PC-3 (cell line): ENCODE results near the gene E2F8. TPM values are rescaled to one million over a fixed set of nuclear protein-coding genes. Genes with fewer than 3 reads are reported as not detected.

Experiments used
- ATAC-seq: fragments of 200-7000 bp; cut with Tn5 transposase; 2 replicates; pipeline ENCODE4 v1.9.1; 2020; ENCODE audit warnings: mild to moderate bottlenecking, moderate library complexity
- BruUV-seq: library from RNA; stranded (reverse); fragments of 400-500 nt; replicated peaks from 2 replicates; lab custom pipeline; 2021; lab: Mats Ljungman, UMichigan
- CTCF ChIA-PET: fragments of 300-600 bp; sonication (Branson Sonifier 250); formaldehyde crosslinking; loops from one replicate; lab custom pipeline; 2022; ENCODE audit warnings: antibody characterized with exemption; lab: Charles Lee
- POLR2A ChIA-PET: fragments of 300-600 bp; sonication (Branson Sonifier 250); formaldehyde crosslinking; loops from one replicate; lab custom pipeline; 2022; ENCODE audit warnings: antibody characterized with exemption; ENCODE audit not compliant: unreplicated experiment; lab: Charles Lee
- DNase-seq: peaks from one replicate; pipeline ENCODE4 v3.0.0-alpha.2; 2015
- H2AFZ ChIP-seq: fragments of 300-600 bp; sonication (generic); 2 replicates; pipeline ENCODE4 v1.6.0; 2016; ENCODE audit warnings: antibody characterized with exemption, low read length
- H3F3A ChIP-seq: fragments of 300-600 bp; sonication (generic); one replicate; pipeline ENCODE4 v1.6.0; 2017; ENCODE audit warnings: antibody characterized with exemption, low read length, control low read depth, mild to moderate bottlenecking; ENCODE audit not compliant: unreplicated experiment
- H3K27ac ChIP-seq: fragments of 300-600 bp; sonication (generic); 2 replicates; pipeline ENCODE4 v1.5.1; 2016; ENCODE audit warnings: mild to moderate bottlenecking, low read length
- H3K27me3 ChIP-seq: fragments of 300-600 bp; sonication (generic); 2 replicates; pipeline ENCODE4 v1.6.1; 2016; ENCODE audit warnings: low read length, mixed read lengths
- H3K36me3 ChIP-seq: fragments of 300-600 bp; sonication (generic); 2 replicates; pipeline ENCODE4 v1.6.1; 2016; ENCODE audit warnings: low read depth, mixed run types, low read length, mixed read lengths
- H3K4me1 ChIP-seq: fragments of 300-600 bp; sonication (generic); 2 replicates; pipeline ENCODE4 v1.5.1; 2016; ENCODE audit warnings: low read length; ENCODE audit not compliant: insufficient read depth
- H3K4me2 ChIP-seq: fragments of 300-600 bp; sonication (generic); 2 replicates; pipeline ENCODE4 v1.6.0; 2016; ENCODE audit warnings: low read length
- H3K4me3 ChIP-seq: fragments of 300-600 bp; sonication (generic); 2 replicates; pipeline ENCODE4 v1.5.1; 2016; ENCODE audit warnings: mild to moderate bottlenecking, low read length, mixed read lengths
- H3K79me2 ChIP-seq: fragments of 300-600 bp; sonication (generic); 2 replicates; pipeline ENCODE4 v1.6.1; 2017; ENCODE audit warnings: low read length, mixed read lengths
- H3K9ac ChIP-seq: fragments of 300-600 bp; sonication (generic); 2 replicates; pipeline ENCODE4 v1.6.0; 2016; ENCODE audit warnings: mild to moderate bottlenecking, low read length
- H3K9me2 ChIP-seq: fragments of 300-600 bp; sonication (generic); replicated peaks from 2 replicates; pipeline ENCODE4 v1.6.1; 2016; ENCODE audit warnings: mixed run types, low read length, mixed read lengths
- H3K9me3 ChIP-seq: fragments of 300-600 bp; sonication (generic); 2 replicates; pipeline ENCODE4 v1.6.1; 2016; ENCODE audit warnings: low read length, mixed read lengths
- H4K20me1 ChIP-seq: fragments of 300-600 bp; sonication (generic); 2 replicates; pipeline ENCODE4 v1.6.1; 2016; ENCODE audit warnings: low read length, mixed read lengths
- EZH2 ChIP-seq: fragments of 300-600 bp; sonication (generic); IDR thresholded peaks from one replicate; pipeline ENCODE4 v1.6.1; 2017; ENCODE audit warnings: antibody characterized with exemption, mild to moderate bottlenecking, low read length; ENCODE audit not compliant: unreplicated experiment
- EZH2phosphoT487 ChIP-seq: fragments of 300-600 bp; sonication (generic); IDR thresholded peaks from 2 replicates; pipeline ENCODE4 v1.6.1; 2018; ENCODE audit warnings: mild to moderate bottlenecking, antibody characterized with exemption, low read length, borderline replicate concordance
- intact Hi-C: fragments of 100-400 bp; cut with micrococcal nuclease; formaldehyde crosslinking; loops from 2 replicates; pipeline ENCODE4 v1.9.0; 2023
- total RNA-seq: library from RNA; depleted of rRNA; stranded (reverse); fragments of >200 nt; gene quantifications from 2 replicates; pipeline ENCODE4 v1.2.3, GENCODE V29; 2014; rRNA removed
- TF ChIP-seq, protein P1 (sequence below): fragments of 300-600 bp; sonication (generic); conservative IDR thresholded peaks from 2 replicates; pipeline ENCODE4 v1.5.1; 2017; ENCODE audit warnings: antibody characterized with exemption, low read depth, mild to moderate bottlenecking, low read length

The E2F8 gene
- total RNA-seq, 1 experiment from 2014 or later, result 11.9 TPM

DNA sequence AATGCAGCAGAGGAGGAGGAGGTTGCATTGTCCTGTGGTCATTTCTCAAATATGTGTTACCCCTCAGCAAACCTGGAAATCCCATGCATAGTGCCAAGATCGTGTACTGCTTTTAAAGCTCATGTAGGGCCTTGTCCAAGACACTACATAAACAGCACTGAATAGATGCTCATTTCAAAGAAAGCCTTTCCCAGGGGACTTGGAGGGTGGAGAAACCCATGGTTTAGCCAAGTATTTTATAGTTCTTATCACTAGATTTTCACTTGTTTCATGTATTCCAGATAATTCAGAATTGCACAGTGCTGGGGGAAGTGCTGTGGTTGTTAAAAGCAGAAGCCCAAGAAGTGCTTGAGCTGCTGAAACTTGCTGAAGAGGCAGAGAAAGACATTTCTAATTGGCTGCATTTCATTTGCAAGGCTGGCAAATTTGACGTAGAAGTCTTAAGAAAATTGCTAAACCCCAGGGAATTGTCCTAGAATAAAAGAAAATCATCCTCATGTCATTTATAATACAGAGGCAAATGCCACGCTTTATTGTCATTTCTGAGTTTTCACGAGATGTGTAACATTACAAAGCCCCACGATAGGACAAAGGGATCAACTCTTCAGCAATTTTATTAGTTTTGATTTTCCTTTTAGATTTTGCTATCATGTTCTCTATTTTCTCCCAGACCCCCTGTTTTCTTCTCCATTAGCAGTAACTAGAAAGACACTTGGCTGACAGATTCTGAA lies 59.0 kb downstream of the E2F8 start:
- Histone ChIP-seq H3K27ac (no peak overlapping the region), H3K9me2 (no peaks in the 10 kb centered on the region), H3K4me3 (no peak overlapping the region), H3K36me3 (peaks cover 4% of the 10 kb centered on the region; the same call in 1 of the 2 replicates), H3K9me3 (no peaks in the 10 kb centered on the region), H3F3A (no peaks in the 10 kb centered on the region), H3K27me3 (no peaks in the 10 kb centered on the region), H3K79me2 (no peaks in the 10 kb centered on the region), H3K9ac (no peak overlapping the region), H2AFZ (no peak overlapping the region), H3K4me1 (no peaks in the 10 kb centered on the region), H4K20me1 (no peaks in the 10 kb centered on the region), H3K4me2 (no peak overlapping the region)
- ChIA-PET CTCF (no interaction called here), POLR2A (no interaction called here)
- intact Hi-C loops, result no loop called here
- no TSS peak for BruUV-seq
- TF ChIP-seq EZH2 (no peak), EZH2phosphoT487 (no peak)
- TF ChIP-seq, protein P1, sequence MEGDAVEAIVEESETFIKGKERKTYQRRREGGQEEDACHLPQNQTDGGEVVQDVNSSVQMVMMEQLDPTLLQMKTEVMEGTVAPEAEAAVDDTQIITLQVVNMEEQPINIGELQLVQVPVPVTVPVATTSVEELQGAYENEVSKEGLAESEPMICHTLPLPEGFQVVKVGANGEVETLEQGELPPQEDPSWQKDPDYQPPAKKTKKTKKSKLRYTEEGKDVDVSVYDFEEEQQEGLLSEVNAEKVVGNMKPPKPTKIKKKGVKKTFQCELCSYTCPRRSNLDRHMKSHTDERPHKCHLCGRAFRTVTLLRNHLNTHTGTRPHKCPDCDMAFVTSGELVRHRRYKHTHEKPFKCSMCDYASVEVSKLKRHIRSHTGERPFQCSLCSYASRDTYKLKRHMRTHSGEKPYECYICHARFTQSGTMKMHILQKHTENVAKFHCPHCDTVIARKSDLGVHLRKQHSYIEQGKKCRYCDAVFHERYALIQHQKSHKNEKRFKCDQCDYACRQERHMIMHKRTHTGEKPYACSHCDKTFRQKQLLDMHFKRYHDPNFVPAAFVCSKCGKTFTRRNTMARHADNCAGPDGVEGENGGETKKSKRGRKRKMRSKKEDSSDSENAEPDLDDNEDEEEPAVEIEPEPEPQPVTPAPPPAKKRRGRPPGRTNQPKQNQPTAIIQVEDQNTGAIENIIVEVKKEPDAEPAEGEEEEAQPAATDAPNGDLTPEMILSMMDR, result no peak
- no peak for ATAC-seq
- no peak for DNase-seq

DNA sequence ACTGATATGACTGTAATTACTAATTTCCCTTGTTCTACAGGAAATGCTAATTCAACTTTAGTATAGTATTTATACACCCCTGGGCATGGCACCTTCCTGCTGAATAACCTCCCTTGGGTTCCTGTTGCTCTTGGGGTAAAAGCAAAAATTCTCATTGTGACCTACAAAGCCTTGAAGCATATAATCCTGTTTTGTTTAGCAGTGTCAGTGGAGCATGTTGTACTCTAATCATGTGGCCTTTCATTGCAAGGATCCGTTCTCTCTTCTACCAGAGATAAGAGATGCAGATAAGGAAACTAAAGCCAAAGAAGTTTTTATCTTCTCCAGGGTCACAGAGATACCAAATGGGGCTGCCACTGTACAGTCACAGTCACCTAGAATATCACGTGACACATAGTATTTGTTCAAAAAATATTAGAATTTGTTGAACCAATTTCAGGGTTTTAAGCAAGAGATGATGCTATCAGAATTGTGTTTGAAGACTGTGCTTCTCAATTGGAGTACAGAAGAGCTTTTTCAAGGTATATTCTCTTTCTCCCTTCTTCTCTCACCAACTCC lies 64.0 kb downstream of the E2F8 start:
- DNase-seq (no peak), ATAC-seq (no peak)
- POLR2A ChIA-PET, result no interaction called here
- Histone ChIP-seq H3K9ac (no peak overlapping the region), H3K9me2 (no peaks in the 10 kb centered on the region), H3K4me3 (no peak overlapping the region), H3K4me1 (no peaks in the 10 kb centered on the region), H3K27ac (no peak overlapping the region), H3K79me2 (no peaks in the 10 kb centered on the region), H3K9me3 (no peaks in the 10 kb centered on the region), H3F3A (no peaks in the 10 kb centered on the region), H2AFZ (no peak overlapping the region), H3K36me3 (peaks cover 19% of the 10 kb centered on the region; the same call in 1 of the 2 replicates), H3K4me2 (no peak overlapping the region), H4K20me1 (no peaks in the 10 kb centered on the region), H3K27me3 (no peaks in the 10 kb centered on the region)
- intact Hi-C loops, result no loop called here
- CTCF ChIA-PET, result no interaction called here
- TF ChIP-seq, protein P1, result no peak
- no peak for TF ChIP-seq EZH2phosphoT487
- TF ChIP-seq EZH2, result no peak
- no TSS peak for BruUV-seq

Other genes with a start within 250 kb of the E2F8 start
- not detected in 2 replicates for gene MRGPRX2, start 180.2 kb downstream of the E2F8 start, total RNA-seq
- gene ZDHHC13, start 123.8 kb downstream of the E2F8 start, total RNA-seq, result 13.5 and 21.2 TPM in 2 replicates
- gene CSRP3, start 39.0 kb downstream of the E2F8 start, total RNA-seq, result not detected in 2 replicates